Mucosa of descending colon (tissue), 3 donors: ENCODE measurements around the gene KIAA2012. TPM values are rescaled to one million over a fixed set of nuclear protein-coding genes. Genes with fewer than 3 reads are reported as not detected.

Experiments used
- ATAC-seq: fragments of 200-7000 bp; cut with Tn5 transposase; one replicate; pipeline ENCODE4 v1.9.1; 2020; ENCODE audit warnings: mild to moderate bottlenecking, moderate library complexity
- DNase-seq, 3 donors: peaks; one replicate each; pipeline ENCODE4 v3.0.0-alpha.2; 2020
- H3K36me3 ChIP-seq: fragments of 200-600 bp; one replicate; pipeline ENCODE4 v1.8.0; 2021; ENCODE audit warnings: low read depth, mild to moderate bottlenecking
- H3K4me1 ChIP-seq: fragments of 200-600 bp; one replicate; pipeline ENCODE4 v1.8.0; 2021; ENCODE audit warnings: low read depth, mild to moderate bottlenecking
- H3K4me3 ChIP-seq: fragments of 200-600 bp; one replicate; pipeline ENCODE4 v1.8.0; 2021; ENCODE audit warnings: mild to moderate bottlenecking
- H3K9me3 ChIP-seq: fragments of 200-600 bp; one replicate; pipeline ENCODE4 v1.8.0; 2021; ENCODE audit warnings: mild to moderate bottlenecking
- intact Hi-C, 2 donors: fragments of 100-400 bp; cut with DNase I in 1 of 2; cut with micrococcal nuclease in 1 of 2; formaldehyde crosslinking; loops; one replicate each; pipeline versions ENCODE4 v1.11.0 to v1.11.1; 2022; cut with DNase I, micrococcal nuclease
- total RNA-seq, 3 donors: library from RNA; stranded (reverse); fragmentation: NEBNext Ultra II Directional in 2 of 3; extraction: Animal tissue kit (Norgen Biotek cat#: 25700) in 2 of 3; gene quantifications; one replicate each; pipeline versions ENCODE4 v1.2.1 to v1.2.4, GENCODE V29; 2021 to 2023
- TF ChIP-seq, protein P1 (sequence below): fragments of 200-600 bp; IDR thresholded peaks from one replicate; pipeline ENCODE4 v1.8.0; 2022; ENCODE audit warnings: antibody characterized with exemption, mild to moderate bottlenecking
- donor health status: DM: no; HTN: no; CAD: no; lungs with moderate emphysema.
- donor health status: DM: no; HTN: no; CAD: no.
- donor health status: DM: no; HTN: yes; CAD: no.

Gene KIAA2012
- total RNA-seq, 3 donors from 2014 or later = 0.13 to 0.14 TPM; not detected in 1

DNA sequence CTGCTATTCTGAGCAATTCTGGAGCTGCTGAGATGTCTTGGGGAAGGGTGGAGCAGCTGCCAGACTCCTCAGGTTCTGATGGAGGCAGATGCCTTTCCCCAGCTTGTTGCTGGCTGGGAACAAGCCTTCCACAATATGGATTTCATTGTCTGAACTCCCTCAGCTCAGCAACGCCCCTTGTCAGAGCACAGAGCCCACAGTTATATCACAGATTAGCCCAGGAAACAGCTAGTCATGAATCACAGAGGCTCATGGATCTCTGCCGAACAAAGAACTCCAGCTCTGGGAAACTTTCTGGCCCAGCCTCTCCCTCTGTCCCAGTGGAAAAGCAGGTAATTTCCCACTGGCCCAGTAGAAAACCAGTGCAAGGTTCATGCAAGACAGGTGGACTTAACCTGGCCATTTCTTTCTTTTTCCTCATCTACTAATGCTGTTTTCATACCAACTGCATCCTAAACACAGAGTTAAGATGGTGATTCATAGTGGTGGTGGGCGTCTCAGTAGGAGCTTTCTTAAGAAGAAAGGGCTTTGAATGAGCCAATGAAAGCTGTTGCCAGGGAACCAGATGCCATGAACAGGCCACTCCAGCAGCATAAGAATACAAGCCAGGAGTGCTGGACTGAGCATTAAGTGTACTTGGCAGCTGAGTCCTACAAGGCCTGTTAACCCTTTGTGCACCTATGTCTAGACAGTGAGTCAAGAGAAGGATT lies 8.7 kb upstream of the KIAA2012 start:
- H3K9me3 ChIP-seq = no peaks in the 10 kb centered on the region
- DNase-seq (peak in 1 of 3 donors; percentile 15), ATAC-seq (peak; percentile 28)
- TF ChIP-seq, protein P1, sequence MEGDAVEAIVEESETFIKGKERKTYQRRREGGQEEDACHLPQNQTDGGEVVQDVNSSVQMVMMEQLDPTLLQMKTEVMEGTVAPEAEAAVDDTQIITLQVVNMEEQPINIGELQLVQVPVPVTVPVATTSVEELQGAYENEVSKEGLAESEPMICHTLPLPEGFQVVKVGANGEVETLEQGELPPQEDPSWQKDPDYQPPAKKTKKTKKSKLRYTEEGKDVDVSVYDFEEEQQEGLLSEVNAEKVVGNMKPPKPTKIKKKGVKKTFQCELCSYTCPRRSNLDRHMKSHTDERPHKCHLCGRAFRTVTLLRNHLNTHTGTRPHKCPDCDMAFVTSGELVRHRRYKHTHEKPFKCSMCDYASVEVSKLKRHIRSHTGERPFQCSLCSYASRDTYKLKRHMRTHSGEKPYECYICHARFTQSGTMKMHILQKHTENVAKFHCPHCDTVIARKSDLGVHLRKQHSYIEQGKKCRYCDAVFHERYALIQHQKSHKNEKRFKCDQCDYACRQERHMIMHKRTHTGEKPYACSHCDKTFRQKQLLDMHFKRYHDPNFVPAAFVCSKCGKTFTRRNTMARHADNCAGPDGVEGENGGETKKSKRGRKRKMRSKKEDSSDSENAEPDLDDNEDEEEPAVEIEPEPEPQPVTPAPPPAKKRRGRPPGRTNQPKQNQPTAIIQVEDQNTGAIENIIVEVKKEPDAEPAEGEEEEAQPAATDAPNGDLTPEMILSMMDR = no peak
- no peaks in the 10 kb centered on the region for H3K36me3 ChIP-seq
- peaks cover 6% of the 10 kb centered on the region for H3K4me1 ChIP-seq
- H3K4me3 ChIP-seq = no peak overlapping the region
- intact Hi-C loops = no loop called here

DNA sequence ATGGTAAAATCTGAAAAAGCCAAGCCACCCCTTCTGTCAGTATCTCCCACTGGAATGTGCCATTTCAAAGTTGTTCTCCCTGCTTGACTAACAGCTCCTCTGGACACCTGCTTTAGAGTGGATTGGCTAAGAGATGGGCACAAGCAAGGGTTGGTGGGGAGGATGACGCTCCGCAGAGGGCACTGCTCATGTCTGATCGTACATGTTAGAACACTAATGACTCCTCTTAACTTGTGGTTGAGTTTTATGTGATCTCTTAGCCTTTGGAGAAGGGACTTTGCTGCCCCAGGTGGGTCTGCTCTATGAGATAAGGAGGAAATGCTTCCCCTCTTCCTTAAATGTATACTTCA lies 8.2 kb upstream of the KIAA2012 start:
- Histone ChIP-seq H3K36me3 (no peaks in the 10 kb centered on the region), H3K4me3 (no peak overlapping the region), H3K9me3 (no peaks in the 10 kb centered on the region), H3K4me1 (peaks cover 11% of the 10 kb centered on the region)
- no peak for ATAC-seq
- intact Hi-C loops = no loop called here
- TF ChIP-seq, protein P1 = no peak
- DNase-seq = no peak

DNA sequence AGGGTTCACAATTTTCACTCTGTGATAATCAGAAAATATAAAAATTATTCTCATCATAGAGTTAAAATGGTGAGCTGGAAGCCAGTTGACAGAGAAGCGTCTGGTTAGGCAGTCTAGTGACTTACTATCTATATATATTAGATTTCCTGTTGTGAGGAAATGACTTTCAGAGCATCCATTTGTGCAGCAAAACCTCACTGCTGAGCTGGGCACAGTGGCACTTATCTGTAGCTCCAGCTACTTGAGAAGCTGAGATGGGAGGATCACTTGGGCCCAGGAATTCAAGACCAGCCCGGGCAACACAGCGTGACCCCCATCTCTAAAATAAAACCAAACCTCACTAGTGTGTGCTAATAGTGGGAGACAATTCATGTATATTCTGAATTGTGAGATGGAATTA lies 7.2 kb upstream of the KIAA2012 start:
- no peak for ATAC-seq
- DNase-seq = no peak
- TF ChIP-seq, protein P1 = no peak
- Histone ChIP-seq H3K9me3 (no peaks in the 10 kb centered on the region), H3K4me1 (peaks cover 14% of the 10 kb centered on the region), H3K4me3 (no peak overlapping the region), H3K36me3 (no peaks in the 10 kb centered on the region)
- intact Hi-C loops = no loop called here

DNA sequence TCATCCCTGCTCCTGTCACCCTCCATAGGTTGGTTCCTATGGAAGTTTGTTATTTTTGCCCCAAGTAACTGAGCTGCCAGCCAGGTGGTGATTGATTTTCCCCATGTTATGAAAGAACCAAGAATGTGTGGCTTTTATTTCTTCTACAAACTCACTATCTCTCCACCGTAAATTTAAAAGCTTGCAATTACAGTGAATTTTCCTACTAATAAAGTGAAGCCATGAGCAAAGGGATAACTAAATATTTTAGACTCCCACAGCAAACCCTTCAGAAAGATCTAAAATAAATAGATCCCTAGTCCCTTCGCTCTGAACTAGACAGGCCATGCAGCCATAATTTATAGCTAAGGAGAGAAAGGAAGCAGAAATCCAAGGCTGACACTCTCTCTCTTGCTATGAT lies 6.2 kb upstream of the KIAA2012 start:
- intact Hi-C loops = no loop called here
- peaks cover 14% of the 10 kb centered on the region for H3K4me1 ChIP-seq
- ATAC-seq = no peak
- H3K4me3 ChIP-seq = no peak overlapping the region
- no peak for DNase-seq
- no peaks in the 10 kb centered on the region for H3K36me3 ChIP-seq
- TF ChIP-seq, protein P1 = no peak
- no peaks in the 10 kb centered on the region for H3K9me3 ChIP-seq

DNA sequence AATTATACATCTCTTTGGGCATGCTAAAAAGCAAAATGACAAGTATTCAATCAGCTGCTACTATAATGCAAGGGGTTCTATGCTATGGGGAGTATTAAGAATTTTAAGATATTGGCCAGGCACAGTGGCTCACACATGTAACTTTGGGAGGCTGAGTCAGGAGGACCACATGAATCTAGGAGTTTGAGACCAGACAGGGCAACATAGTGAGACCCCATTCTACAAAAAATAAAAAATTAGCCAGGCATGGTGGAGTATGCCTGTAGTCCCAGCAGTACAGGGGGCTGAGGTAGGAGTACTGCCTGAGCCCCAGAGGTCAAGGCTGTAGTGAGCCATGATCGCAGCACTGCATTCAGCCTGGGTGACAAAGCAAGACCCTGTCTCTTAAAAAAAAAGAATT lies 5.5 kb upstream of the KIAA2012 start:
- no peak for DNase-seq
- Histone ChIP-seq H3K36me3 (no peaks in the 10 kb centered on the region), H3K4me1 (peaks cover 14% of the 10 kb centered on the region), H3K4me3 (no peak overlapping the region), H3K9me3 (no peaks in the 10 kb centered on the region)
- TF ChIP-seq, protein P1 = no peak
- no peak for ATAC-seq
- intact Hi-C loops = no loop called here
